Stimulated activated CD8-positive, alpha-beta memory T cell treated with anti-CD3 and anti-CD28 coated beads, Interleukin-15, amount 100 ng/mL, for 1 hour (primary cell): ENCODE results near the gene ZC3H18.
"Not testable (repeated sequence)": the region's sequence is repeated elsewhere in the genome, so short reads cannot be mapped to it uniquely, and the experiment has no call there.

Experiments used
- DNase-seq: peaks from one replicate; pipeline ENCODE4 v3.0.0-alpha.2; 2020; ENCODE audit warnings: low read depth

The ZC3H18 gene

DNA sequence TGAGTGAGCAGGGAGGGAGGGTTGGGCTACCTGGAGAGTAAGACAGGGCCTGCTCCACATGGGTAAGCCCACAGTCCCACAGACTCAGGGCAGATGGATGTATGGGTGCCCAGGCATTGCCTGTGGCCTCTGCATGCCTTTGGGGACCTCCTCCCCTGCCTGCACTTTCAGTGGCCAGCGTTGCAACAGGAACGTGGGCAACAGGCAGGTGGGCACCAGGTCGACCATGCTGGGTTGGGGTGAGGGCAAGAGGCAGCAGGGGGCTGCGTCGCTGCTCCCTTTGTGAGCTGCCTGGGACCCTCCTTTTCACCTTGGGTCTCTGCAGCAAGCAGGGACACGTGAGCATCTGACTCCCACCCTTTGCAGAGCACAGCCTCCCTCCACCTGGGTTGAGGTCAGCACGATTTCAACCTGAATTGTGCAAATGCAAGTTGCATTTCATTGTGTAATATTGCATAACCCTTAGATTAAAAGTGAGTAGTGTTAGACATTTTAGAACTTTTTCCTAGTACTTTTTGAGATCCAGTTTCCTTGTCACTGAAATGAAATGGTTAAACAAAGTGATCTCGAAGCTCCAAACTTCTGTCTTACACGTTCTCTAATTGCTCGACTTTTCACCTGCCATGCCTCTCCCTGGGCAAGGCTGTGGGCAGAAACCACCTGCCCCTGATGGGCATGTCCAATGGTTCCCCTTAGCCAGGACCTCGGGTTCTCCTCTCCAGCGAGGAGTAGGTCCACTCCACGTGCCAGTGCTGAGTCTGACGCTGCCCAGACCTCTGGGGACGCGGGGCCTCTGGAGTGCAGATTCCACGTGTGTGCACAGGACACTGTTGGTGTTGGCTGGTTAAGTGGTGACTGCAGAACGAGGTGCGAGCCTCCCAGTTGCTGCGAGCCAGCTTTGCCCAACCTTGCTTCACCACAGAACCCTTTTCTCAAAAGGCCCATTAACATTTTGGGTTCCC is 35.3 kb downstream of the ZC3H18 start:
- DNase-seq, result no peak

GRCh38 chr16:88606148-88606757 is 36.0 kb downstream of the ZC3H18 start:
- DNase-seq, result no peak

DNA sequence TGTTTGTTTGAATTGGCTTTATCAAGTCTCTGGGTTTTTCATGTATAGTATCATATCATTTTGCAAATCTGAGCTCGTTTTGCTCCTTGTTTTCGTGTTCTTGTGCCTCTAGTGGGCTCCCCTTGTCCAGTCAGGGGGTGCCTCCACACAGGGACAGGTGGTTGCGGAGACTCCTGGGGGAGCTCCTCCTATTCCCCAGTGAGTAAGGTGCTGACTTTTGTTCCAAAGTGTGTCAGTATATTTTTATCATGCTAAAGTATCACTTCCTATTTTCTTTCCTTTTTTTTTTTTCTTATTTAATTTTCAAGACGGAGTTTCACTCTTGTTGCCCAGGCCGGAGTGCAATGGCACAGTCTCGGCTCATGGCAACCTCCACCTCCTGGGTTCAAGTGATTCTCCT is 37.9 kb downstream of the ZC3H18 start:
- no peak for DNase-seq

- DNase-seq, result not testable (repeated sequence)
Measured at GRCh38 chr16:88609426-88609825, 39.2 kb downstream of the ZC3H18 start.

DNA sequence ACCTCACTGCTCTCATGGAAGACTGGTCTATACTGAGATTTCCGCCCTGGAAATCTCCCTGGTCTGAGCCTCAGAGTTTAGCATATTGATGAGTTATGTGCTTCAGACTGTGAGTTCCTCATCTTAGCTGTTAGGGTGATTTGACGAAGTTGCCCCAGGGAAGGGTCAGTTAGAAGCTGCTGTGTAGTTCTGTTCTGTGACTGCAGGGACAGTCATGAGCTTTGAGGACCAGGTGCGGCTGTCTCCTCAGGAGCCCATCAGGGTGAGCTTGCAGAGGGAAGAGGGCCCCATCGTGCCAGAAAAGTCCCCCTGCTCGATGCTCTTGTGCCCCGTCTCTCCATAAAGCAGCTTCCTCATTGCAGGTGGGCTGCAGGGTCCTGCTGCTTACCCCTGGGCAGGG is 39.9 kb downstream of the ZC3H18 start:
- no peak for DNase-seq

DNA sequence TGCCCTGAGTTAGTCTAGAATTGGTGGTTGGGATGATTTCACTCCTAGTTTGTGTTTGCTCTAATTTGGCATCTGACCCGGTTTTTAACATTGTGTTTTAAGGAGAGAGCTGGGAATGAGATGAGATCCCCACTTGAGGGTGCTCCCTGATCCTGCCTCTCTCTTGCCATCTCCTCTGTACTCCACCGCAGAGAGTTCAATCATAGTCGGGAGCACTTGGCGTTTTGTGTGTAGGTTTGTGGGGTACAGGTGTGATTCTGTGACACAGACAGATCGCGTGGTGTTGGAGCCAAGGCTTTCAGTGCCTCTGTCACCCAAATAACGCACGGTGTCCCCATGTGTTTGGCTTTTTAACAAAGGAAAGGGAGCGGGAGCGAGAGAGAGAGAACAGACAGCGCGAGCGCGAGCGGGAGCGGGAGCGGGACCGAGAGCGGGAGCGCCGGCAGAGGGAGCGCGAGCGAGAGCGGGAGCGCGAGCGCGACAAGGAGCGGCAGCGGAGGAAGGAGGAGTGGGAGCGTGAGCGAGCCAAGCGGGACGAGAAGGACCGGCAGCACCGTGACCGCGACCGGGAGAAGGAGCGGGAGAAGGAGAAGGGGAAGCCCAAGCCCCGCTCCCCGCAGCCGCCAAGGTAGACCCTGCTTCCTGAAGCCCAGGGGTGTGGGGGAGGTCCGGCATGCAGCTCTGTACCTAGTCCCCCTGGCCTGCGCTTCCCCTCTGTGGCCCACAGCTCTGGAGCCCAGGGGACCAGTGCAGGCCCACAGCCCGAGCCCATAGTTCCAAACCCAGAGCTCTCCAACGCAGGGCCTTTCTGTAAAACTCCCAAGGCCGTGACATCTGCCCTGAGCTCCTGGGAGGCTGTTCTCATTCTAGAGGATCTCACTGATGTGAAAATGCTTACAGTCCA is 41.0 kb downstream of the ZC3H18 start:
- no peak for DNase-seq

- no peak for DNase-seq
Measured at GRCh38 chr16:88613293-88613692, 43.1 kb downstream of the ZC3H18 start.

DNA sequence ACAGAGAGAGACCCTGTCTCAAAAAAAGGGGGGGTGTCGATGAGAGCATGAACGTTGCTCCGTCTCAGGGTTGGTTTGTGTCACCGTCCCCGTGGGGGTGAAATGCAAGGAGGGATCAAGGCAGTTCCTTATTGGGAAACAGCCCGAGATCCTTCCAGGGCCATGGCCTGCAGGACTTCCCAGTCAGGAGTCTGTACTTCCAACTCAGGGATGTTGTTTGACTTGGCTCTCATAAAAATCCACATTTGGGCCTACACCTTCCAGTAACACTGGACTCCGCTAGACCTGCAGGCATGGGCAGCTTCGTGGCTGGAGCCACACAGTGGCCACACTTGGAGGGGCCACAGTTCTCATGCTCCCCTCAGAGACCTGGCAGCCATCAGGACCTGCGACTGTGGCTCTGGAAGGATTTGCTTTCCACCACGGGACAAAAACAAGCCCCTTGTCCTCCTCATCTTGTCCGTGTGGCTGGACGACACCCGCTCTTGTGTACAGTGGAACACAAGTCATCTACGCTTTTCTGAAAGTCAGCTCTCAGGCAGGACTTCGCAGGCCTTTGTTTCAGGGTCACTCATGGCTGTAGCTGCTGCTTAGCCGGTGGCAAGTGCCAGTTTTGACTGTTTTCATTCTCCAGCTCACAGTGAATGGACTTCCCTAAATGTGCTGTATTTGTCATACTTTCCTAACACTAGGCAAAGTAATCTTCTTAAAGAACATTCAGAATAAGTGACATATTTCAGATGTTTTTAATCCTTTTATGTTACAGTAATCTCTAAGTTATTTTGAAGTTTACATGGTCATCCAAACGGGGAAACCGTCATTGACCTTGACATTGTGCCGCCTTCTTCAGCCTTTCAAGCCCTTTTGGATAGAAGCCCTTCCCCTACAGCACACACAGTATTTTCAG is 44.0 kb downstream of the ZC3H18 start:
- no peak for DNase-seq

- DNase-seq, result no peak
Measured at GRCh38 chr16:88614818-88615580, 44.8 kb downstream of the ZC3H18 start.

GRCh38 chr16:88616320-88616719 is 46.1 kb downstream of the ZC3H18 start:
- DNase-seq, result no peak

DNA sequence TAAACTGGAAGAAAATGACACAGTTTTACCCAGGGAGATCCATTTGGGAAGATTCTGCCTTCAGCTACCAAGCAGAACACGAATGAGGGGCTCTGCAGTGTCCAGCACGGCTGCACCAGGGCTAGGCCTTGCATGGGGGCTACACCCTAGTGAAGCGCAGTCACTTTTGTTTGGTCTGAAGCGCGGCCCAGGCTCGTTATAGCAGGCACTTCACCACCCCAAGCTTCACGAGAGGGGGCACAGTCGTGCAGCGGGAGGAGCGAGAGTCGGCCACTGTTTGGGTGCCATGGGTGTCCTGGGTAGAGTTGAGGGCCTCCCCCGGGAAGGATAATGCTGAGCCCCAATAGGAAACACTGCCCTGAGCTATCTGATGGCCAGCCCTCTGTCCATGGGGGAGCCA is 46.5 kb downstream of the ZC3H18 start:
- DNase-seq, result no peak

DNA sequence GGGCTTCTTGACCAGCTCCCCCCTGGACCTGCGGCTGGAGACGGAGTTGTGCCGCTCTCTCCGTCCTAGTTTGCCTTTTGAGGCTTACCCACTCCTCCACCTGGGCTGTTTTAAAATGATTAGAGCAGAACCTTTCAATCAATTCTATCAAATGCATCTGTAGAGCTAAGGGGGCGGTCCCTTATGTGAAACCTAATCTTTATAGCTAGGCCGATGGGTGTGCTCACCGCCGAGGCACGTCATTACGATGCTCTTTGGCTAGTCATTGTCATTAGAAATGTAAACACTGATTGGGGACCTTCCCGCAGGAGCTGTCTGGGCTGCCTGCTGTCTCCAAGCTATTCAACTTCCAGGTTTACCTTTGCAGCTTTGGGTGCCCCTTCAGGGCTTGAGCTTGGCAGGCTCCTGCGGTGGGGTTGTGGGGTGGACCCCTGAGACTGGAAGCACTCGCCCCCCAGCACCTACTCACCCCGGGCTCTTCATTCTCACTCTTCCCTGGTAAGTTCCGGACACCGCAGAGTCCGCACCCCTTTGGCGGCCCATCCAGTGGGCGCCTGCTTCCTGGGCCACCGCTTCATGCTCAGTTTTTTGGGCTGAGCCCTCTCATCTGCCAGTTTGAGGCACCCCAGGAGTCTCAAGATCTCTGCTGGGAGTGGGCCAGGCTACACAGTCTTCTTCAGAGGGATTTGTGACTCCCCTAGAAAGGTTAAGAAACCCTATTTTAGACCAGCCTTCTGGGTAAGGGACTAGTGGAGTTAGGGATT is 47.2 kb downstream of the ZC3H18 start:
- DNase-seq, result no peak

DNA sequence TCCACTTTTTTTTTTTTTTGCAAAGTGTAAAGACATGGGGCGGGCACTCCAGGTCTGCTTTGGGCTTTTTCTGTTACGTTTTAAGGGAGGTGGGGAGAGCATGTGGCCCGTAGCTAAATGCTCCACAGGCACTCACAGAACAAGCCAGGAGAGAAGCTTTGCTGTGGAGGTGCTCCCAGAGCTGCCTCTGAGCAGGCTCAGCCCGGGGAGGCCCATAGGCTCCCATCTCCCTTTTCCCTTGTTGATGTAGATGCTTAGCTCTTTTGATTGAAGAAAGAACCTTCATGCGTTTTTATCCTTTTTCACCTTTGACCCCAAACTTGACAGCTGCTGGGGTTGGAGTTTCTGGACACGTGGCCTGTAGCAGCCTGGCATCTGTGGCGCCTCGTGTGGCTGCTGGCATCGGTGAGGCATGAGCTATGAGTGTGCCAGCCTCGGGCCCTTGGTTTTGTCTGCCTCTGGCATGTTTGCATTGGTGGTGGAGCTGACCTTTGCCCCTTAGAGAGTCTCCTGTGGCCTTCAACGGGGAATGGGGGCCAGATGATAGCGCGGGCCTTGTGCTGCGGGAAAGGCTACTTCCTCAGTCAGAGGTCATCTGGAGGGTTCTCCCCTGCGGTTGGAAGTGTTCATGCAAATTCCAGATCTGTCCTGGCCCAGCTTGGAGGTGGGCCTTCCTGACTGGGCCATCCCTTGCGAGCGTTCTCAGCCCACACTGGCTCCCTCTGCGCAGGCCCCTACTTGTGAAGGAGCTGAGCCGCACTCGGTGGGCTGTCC is 48.2 kb downstream of the ZC3H18 start:
- DNase-seq, result no peak

DNA sequence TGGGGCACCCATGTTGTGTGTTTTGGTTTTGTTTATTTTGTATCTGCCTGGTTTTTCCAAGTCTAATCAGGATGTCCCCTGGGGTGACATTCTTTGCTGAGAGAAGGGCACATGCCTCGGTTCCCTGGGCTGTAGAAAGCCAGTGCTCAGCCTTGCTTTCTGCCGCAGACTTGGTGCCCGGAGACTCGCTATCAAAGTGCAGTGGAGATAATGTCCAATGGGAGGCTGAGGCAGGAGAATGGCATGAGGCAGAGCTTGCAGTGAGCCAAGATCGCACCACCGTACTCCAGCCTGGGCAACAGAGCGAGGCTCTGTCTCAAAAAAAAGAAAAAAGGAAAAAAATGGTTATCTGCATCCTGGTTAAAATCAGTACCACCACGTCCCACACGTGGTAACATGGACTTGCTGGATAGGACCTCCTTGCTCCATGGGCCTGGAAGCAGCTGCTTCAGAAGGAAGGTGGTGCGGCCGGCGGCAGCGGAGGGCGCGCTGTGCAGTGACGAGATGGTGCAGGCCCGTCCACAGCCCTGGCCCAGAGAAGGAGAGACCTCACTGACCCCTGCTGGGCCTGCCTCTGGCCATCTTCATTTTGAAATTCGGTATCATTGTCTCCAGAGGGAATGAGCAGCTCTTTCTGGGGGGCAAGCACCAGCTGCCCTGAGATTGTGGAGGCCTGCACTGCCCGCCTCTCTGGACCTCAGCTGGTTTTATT is 48.9 kb downstream of the ZC3H18 start:
- DNase-seq, result no peak

DNA sequence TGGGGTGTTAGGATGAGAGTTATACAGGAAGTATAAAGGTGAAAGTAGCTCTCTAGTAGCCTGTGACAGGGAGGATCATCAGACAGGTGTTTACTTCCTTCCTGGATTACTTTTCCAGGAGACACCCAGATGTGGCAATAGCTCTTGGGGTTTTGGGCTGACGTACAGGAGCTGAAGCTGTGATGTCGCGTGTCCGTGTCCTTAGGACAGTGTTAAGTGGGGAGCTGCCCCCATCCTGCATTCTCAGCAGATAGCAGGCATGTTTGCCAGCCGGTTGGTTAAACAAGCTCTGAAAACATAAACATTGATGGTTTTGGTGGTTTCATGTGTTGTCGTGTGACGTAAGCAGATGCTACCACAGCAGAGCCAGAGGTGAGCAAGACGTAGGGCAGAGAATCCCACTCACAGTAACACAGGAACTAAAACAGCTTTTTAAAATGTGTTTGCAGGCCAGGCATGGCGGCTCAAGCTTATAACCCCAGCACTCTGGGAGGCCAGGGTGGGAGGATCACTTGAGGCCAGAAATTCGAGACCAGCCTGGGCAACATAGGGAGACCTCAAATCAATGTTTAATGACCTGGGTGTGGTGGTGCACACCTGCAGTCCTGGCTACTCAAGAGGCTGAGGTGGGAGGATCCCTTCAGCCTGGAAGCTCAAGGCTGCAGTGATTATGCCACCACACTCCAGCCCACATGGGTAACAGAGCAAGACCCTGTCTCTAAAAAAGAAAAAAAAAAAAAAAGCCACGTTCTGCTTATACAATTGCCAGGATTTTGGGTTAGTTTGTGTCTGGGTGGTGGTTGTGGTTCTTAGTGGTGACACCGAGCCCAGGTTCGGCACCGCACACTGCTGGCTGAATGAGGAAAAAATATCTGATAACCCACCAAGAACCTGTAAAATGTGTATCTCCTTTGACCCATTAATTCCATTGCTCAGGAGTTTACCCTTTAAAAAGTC is 49.9 kb downstream of the ZC3H18 start:
- DNase-seq, result peak; percentile 43

DNA sequence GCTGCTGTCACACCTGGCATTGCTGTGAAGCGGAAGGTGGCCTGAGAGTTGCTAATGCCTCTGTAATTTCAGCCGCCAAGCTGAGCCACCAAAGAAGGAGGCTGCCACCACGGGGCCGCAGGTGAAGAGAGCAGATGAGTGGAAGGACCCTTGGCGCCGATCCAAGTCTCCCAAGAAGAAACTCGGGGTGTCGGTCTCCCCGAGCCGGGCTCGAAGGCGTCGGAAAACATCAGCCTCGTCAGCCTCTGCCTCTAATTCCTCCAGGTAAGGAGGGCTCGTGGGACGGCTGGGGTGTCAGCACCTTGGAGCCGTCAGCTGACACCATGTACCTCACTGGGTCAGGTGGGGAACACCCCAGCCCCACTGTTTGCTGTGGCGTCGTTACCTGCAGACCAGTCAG is 51.9 kb downstream of the ZC3H18 start:
- no peak for DNase-seq

DNA sequence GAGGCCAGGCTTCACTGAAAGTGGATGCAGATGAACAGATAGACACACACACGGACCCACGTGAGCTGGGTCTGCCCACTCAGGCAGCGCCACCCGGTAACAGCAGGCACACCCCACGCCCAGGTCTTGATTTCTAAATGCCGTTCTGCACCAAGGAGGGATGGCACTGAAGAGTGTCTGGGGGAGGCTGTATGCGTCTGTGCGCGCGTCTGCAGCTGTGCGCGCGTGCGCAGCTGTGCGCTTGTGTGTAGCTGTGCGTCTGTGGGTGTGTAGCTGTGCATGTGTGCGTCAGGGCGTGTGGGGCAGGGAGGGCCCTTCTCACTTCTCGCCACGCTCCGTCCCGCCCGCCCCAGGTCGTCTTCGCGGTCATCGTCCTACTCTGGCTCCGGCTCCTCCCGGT is 52.7 kb downstream of the ZC3H18 start:
- DNase-seq, result no peak
